ENCODE measurements around the gene SLC37A3.

GRCh38 chr7:140423501-140423900, 25.2 kb upstream of the SLC37A3 start:
- no peak for TF ChIP-seq CTCF (conservative IDR thresholded peaks at IDR 0.05; ENCODE audit: low read length)
- no peak for TF ChIP-seq EZH2phosphoT487 (IDR thresholded peaks at IDR 0.05; ENCODE audit: borderline replicate concordance, low read depth, low read length)
